ENCODE data around the gene AGBL2. TPM values are rescaled to one million over a fixed set of nuclear protein-coding genes. Genes with fewer than 3 reads are reported as not detected.

AGBL2 gene
- total and polyA plus RNA-seq, 9 of the 15 experiments (the other 6 are each of a cell fraction or from before 2014, with no cell fraction given): 0.57 to 6.5 (median 1.3) TPM

DNA sequence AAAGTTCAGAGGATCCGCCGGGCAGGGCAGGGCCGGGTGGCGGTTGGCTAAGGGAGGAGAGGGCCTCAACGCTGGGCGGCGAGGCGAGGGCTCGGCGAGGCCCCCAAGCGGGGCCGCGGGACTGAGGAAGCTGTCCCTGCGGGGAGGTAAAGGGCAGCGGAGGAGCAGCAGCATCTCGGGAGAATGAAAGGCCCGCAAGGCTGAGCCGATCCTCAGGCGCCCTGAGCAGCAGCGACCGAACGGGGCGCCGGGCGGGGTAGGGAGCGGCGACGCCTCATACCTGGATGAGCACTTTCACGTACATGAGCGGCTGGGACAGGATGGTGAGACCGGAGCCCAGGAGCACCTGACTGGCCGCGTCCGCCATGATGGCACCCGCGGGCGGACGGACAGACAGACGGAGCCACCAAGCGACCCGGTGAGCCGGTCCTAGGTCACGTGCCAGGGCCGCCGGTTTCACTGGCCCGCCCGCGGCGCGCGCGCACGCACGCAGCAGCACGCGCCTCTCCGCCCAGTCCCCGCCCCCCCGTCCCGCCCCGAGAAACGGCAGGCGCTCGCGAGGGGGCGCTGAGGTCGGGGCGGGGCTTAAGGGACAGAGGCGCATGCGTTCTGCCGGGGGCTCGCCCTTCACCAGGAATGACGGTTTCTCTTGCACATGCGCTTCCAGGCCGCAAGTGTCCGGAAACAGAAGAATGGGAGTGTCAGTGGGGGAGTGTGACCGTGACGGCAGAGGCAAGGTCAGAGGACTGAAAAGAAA, 72.9 kb downstream of the AGBL2 start, which contains the start of gene MTCH2 (continued):
- TF ChIP-seq, protein P1, sequence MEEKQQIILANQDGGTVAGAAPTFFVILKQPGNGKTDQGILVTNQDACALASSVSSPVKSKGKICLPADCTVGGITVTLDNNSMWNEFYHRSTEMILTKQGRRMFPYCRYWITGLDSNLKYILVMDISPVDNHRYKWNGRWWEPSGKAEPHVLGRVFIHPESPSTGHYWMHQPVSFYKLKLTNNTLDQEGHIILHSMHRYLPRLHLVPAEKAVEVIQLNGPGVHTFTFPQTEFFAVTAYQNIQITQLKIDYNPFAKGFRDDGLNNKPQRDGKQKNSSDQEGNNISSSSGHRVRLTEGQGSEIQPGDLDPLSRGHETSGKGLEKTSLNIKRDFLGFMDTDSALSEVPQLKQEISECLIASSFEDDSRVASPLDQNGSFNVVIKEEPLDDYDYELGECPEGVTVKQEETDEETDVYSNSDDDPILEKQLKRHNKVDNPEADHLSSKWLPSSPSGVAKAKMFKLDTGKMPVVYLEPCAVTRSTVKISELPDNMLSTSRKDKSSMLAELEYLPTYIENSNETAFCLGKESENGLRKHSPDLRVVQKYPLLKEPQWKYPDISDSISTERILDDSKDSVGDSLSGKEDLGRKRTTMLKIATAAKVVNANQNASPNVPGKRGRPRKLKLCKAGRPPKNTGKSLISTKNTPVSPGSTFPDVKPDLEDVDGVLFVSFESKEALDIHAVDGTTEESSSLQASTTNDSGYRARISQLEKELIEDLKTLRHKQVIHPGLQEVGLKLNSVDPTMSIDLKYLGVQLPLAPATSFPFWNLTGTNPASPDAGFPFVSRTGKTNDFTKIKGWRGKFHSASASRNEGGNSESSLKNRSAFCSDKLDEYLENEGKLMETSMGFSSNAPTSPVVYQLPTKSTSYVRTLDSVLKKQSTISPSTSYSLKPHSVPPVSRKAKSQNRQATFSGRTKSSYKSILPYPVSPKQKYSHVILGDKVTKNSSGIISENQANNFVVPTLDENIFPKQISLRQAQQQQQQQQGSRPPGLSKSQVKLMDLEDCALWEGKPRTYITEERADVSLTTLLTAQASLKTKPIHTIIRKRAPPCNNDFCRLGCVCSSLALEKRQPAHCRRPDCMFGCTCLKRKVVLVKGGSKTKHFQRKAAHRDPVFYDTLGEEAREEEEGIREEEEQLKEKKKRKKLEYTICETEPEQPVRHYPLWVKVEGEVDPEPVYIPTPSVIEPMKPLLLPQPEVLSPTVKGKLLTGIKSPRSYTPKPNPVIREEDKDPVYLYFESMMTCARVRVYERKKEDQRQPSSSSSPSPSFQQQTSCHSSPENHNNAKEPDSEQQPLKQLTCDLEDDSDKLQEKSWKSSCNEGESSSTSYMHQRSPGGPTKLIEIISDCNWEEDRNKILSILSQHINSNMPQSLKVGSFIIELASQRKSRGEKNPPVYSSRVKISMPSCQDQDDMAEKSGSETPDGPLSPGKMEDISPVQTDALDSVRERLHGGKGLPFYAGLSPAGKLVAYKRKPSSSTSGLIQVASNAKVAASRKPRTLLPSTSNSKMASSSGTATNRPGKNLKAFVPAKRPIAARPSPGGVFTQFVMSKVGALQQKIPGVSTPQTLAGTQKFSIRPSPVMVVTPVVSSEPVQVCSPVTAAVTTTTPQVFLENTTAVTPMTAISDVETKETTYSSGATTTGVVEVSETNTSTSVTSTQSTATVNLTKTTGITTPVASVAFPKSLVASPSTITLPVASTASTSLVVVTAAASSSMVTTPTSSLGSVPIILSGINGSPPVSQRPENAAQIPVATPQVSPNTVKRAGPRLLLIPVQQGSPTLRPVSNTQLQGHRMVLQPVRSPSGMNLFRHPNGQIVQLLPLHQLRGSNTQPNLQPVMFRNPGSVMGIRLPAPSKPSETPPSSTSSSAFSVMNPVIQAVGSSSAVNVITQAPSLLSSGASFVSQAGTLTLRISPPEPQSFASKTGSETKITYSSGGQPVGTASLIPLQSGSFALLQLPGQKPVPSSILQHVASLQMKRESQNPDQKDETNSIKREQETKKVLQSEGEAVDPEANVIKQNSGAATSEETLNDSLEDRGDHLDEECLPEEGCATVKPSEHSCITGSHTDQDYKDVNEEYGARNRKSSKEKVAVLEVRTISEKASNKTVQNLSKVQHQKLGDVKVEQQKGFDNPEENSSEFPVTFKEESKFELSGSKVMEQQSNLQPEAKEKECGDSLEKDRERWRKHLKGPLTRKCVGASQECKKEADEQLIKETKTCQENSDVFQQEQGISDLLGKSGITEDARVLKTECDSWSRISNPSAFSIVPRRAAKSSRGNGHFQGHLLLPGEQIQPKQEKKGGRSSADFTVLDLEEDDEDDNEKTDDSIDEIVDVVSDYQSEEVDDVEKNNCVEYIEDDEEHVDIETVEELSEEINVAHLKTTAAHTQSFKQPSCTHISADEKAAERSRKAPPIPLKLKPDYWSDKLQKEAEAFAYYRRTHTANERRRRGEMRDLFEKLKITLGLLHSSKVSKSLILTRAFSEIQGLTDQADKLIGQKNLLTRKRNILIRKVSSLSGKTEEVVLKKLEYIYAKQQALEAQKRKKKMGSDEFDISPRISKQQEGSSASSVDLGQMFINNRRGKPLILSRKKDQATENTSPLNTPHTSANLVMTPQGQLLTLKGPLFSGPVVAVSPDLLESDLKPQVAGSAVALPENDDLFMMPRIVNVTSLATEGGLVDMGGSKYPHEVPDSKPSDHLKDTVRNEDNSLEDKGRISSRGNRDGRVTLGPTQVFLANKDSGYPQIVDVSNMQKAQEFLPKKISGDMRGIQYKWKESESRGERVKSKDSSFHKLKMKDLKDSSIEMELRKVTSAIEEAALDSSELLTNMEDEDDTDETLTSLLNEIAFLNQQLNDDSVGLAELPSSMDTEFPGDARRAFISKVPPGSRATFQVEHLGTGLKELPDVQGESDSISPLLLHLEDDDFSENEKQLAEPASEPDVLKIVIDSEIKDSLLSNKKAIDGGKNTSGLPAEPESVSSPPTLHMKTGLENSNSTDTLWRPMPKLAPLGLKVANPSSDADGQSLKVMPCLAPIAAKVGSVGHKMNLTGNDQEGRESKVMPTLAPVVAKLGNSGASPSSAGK (IDR thresholded peaks at IDR 0.05): peak; percentile 87
- TF ChIP-seq TAF1 (IDR thresholded peaks at IDR 0.05; ENCODE audit: control insufficient read depth, extremely low read depth, insufficient read depth, low read length, severe bottlenecking): peak; percentile 91
- TF ChIP-seq SMARCB1 (IDR thresholded peaks at IDR 0.05; ENCODE audit: insufficient read length, low read depth): no peak
- no peak for TF ChIP-seq SMAD2 (IDR thresholded peaks at IDR 0.05; ENCODE audit: low read depth, low read length)
- 0 out of 2 replicates have a peak, but pooled peaks have one; percentile 34 for TF ChIP-seq ZBED1 (IDR thresholded peaks at IDR 0.05)
- TF ChIP-seq CBX3 (IDR thresholded peaks at IDR 0.05; ENCODE audit: borderline replicate concordance in 1 of 2, low read length in 2 of 2): no peak; a peak in 1 of 3 replicates
- peak; percentile 90 for TF ChIP-seq CREB1 (IDR thresholded peaks at IDR 0.05)
- TF ChIP-seq CREB1 (CRISPR knock-in tag; IDR thresholded peaks at IDR 0.05): peak; percentile 91
- peak in 1 of 2 experiments; percentile 35; a peak in 1 of 4 replicates for TF ChIP-seq KDM4B (IDR thresholded peaks at IDR 0.05; ENCODE audit: borderline replicate concordance in 2 of 2, low read depth in 1 of 2)
- TF ChIP-seq, protein P2, sequence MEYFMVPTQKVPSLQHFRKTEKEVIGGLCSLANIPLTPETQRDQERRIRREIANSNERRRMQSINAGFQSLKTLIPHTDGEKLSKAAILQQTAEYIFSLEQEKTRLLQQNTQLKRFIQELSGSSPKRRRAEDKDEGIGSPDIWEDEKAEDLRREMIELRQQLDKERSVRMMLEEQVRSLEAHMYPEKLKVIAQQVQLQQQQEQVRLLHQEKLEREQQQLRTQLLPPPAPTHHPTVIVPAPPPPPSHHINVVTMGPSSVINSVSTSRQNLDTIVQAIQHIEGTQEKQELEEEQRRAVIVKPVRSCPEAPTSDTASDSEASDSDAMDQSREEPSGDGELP (CRISPR knock-in tag; IDR thresholded peaks at IDR 0.05; ENCODE audit: borderline replicate concordance): peak; percentile 52; the same call in 1 of the 2 replicates
- no peak for TF ChIP-seq MEF2D (tag; conservative IDR thresholded peaks at IDR 0.05; ENCODE audit: low read depth)
- no peak for TF ChIP-seq DLX4 (CRISPR knock-in tag; IDR thresholded peaks at IDR 0.05)
- TF ChIP-seq CBFA2T3 (IDR thresholded peaks at IDR 0.05): no peak
- TF ChIP-seq DNMT1 (IDR thresholded peaks at IDR 0.05): no peak
- peak; percentile 99 for TF ChIP-seq CXXC5 (CRISPR knock-in tag; IDR thresholded peaks at IDR 0.05)
- TF ChIP-seq FOXA1 (IDR thresholded peaks at IDR 0.05; ENCODE audit: borderline replicate concordance): no peak

Measured in K562 (cell line).